Ecto neural progenitor cell (in vitro differentiated cells): ENCODE results near the gene OR52E2.

Source experiments
- DNase-seq: peaks from one replicate; pipeline ENCODE4 v3.0.0-alpha.2; 2018; ENCODE audit warnings: low spot score

Gene OR52E2

DNA sequence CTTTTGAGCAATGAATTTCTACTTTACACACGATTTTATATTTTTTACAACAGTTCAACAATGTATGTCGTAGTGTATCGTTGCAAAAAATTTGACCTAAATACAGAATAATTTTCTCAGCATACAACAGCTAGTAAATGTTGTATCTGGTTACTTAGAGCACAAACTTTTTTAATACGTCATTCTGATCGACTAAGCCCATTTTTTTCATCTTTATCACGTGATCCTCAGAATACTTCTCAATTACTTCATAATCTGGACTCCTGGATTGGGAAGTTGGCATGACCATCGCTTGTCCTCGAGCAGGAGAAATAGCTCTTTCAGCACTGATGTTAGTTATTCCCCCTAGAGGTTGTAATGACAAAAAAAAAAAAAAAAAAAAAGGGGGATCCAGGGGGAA is 48.2 kb downstream of the OR52E2 start:
- no peak for DNase-seq
